Prostate gland (tissue), 2 donors: Measurements from ENCODE around the gene RNPEPL1.

ENCODE experiments used
- POLR2A ChIP-seq: fragments of 450-650 bp; IDR thresholded peaks from one replicate; pipeline ENCODE4 v1.6.1; 2016; ENCODE audit warnings: antibody characterized with exemption, mild to moderate bottlenecking
- POLR2AphosphoS5 ChIP-seq: sonication (generic); formaldehyde crosslinking; IDR thresholded peaks from one replicate; pipeline ENCODE4 v1.6.1; 2017; ENCODE audit warnings: antibody characterized with exemption
- TF ChIP-seq, protein P1 (sequence below), 4 experiments: fragments of 200-600 bp in 2 of 4; fragments of 450-650 bp in 2 of 4; sonication (generic) in 2 of 4; IDR thresholded peaks; 1 replicate in 3 of 4; 2 replicates in 1 of 4; pipeline ENCODE4 v1.5.1; 2016 to 2019; ENCODE audit warnings: antibody characterized with exemption in 4 of 4, mild to moderate bottlenecking in 2 of 4, moderate library complexity in 2 of 4

GRCh38 chr2:240530181-240530580 is 38.1 kb upstream of the RNPEPL1 start:
- TF ChIP-seq POLR2A (no peak), POLR2AphosphoS5 (no peak)
- TF ChIP-seq, protein P1, sequence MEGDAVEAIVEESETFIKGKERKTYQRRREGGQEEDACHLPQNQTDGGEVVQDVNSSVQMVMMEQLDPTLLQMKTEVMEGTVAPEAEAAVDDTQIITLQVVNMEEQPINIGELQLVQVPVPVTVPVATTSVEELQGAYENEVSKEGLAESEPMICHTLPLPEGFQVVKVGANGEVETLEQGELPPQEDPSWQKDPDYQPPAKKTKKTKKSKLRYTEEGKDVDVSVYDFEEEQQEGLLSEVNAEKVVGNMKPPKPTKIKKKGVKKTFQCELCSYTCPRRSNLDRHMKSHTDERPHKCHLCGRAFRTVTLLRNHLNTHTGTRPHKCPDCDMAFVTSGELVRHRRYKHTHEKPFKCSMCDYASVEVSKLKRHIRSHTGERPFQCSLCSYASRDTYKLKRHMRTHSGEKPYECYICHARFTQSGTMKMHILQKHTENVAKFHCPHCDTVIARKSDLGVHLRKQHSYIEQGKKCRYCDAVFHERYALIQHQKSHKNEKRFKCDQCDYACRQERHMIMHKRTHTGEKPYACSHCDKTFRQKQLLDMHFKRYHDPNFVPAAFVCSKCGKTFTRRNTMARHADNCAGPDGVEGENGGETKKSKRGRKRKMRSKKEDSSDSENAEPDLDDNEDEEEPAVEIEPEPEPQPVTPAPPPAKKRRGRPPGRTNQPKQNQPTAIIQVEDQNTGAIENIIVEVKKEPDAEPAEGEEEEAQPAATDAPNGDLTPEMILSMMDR (IDR thresholded peaks at IDR 0.05), result no peak
